Measurements from ENCODE around the gene LHFPL4. TPM values are rescaled to one million over a fixed set of nuclear protein-coding genes. Genes with fewer than 3 reads are reported as not detected.
"Not testable (repeated sequence)": the region's sequence is repeated elsewhere in the genome, so short reads cannot be mapped to it uniquely, and the experiment has no call there.

LHFPL4 gene
- not detected in 2 replicates for total RNA-seq (2014; rRNA removed)
- not detected for Bru-seq, nascent RNA
- BruChase-seq, experiment 1, labeled RNA remaining after a 6-hour chase = not detected
- BruChase-seq, experiment 2, labeled RNA remaining after a 2-hour chase = percentile 1 among the genes with signal in this experiment
- long read RNA-seq = 0 reads

DNA sequence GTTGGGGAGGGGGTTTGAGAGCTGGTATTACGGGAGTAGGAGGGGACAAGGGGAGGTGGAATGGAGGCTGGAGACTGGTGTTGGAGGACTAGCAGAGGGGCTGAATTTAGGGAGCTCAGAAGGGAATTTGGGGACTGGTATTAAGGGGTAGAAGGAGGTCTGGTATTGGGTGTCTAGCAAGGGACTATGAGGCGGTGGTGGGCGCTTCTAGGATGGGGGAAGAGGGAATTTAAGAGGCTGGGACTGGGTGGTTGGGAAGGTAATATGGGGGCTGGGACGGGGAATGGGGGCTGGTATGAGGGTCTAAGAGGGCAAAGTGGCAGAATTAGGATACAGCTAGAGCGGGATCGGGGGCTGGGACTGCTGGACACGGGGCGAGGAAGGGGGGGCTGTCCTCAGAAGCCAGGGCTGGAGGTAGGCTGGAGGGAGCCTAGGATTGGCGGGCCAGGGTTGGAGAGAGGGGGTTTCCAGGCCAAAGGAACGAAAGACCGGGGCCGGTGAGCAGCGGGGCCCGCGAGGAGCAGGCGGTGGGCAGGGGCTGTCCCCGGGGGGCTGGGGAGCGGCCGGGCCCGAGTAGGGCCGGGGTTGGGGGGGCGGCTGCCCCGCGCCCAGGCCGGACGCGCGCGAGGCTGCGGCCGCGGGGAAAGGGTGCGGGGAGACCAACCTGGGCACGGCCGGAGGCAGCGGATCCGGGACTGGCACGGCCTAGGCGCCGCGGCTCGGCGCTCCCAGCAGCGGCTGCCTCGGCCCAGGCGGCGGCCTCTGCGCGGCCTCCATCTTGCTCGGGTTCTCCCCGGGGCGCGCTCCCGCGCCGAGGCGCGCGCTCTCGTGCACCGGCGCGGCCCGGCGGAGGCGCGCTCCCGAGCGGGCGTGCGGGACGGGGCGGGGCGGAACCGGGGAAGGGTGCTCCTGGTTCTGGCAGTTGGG, at the start of gene LHFPL4:
Gene LHFPL4, minus strand, starts transcription at position 802 of the 927 bp plus-strand sequence. CDS start 1,143 bp downstream, outside the sequence.
- ChIA-PET POLR2A (ENCODE audit: unreplicated experiment) (no interaction called here), CTCF (no interaction called here)
- no peaks in the 10 kb centered on the region for H4K20me1 ChIP-seq (ENCODE audit: low read length)
- no peaks in the 10 kb centered on the region for H3K36me3 ChIP-seq (ENCODE audit: low read depth, low read length)
- no peak for DNase-seq
- no peak within 1 kb of the TSS for H2AFZ ChIP-seq (ENCODE audit: low read length)
- H3K4me3 ChIP-seq (ENCODE audit: low read length) = no peak within 1 kb of the TSS
- H3K4me2 ChIP-seq (ENCODE audit: low read length) = no peak within 1 kb of the TSS
- H3K79me2 ChIP-seq (ENCODE audit: low read length) = no peaks in the 10 kb centered on the region
- H3K9ac ChIP-seq (ENCODE audit: low read length) = no peak within 1 kb of the TSS
- no peaks in the 10 kb centered on the region for H3K9me2 ChIP-seq (replicated peaks; ENCODE audit: low read length)
- intact Hi-C loops (cut with micrococcal nuclease) = no loop called here
- no peaks in the 10 kb centered on the region for H3F3A ChIP-seq (ENCODE audit: low read length, unreplicated experiment)
- peaks cover 42% of the 10 kb centered on the region for H3K27me3 ChIP-seq (ENCODE audit: low read length)
- BruUV-seq (replicated peaks) = no TSS peak
- H3K9me3 ChIP-seq (ENCODE audit: low read length) = no peaks in the 10 kb centered on the region
- no peak for ATAC-seq
- TF ChIP-seq, protein P1, sequence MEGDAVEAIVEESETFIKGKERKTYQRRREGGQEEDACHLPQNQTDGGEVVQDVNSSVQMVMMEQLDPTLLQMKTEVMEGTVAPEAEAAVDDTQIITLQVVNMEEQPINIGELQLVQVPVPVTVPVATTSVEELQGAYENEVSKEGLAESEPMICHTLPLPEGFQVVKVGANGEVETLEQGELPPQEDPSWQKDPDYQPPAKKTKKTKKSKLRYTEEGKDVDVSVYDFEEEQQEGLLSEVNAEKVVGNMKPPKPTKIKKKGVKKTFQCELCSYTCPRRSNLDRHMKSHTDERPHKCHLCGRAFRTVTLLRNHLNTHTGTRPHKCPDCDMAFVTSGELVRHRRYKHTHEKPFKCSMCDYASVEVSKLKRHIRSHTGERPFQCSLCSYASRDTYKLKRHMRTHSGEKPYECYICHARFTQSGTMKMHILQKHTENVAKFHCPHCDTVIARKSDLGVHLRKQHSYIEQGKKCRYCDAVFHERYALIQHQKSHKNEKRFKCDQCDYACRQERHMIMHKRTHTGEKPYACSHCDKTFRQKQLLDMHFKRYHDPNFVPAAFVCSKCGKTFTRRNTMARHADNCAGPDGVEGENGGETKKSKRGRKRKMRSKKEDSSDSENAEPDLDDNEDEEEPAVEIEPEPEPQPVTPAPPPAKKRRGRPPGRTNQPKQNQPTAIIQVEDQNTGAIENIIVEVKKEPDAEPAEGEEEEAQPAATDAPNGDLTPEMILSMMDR (conservative IDR thresholded peaks at IDR 0.05; ENCODE audit: low read depth, low read length) = no peak
- TF ChIP-seq EZH2 (IDR thresholded peaks at IDR 0.05; ENCODE audit: low read length, unreplicated experiment) (no peak), EZH2phosphoT487 (IDR thresholded peaks at IDR 0.05; ENCODE audit: borderline replicate concordance, low read length) (no peak)
- no peaks in the 10 kb centered on the region for H3K4me1 ChIP-seq (ENCODE audit: insufficient read depth, low read length)
- no peak within 1 kb of the TSS for H3K27ac ChIP-seq (ENCODE audit: low read length)

DNA sequence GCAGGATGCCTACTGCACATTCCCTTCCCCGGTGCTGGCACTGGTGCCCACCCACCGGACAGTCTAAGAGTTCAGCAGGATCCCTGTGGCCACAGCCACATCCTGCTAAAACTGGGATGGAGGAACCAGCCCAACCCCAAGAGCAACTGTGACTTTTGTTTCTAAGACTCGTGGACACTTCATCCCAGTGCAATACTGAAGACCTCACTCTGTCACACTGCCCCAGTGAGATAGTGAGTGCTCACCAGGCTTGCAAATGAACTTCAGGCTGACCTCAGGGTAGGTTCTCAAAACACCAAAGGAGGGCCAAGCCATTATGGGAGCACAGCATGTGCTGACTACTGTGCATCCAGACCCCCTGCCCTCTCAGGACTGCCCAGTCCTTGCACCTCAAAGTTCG, 49.0 kb upstream of the LHFPL4 start:
- no peaks in the 10 kb centered on the region for H3K27me3 ChIP-seq (ENCODE audit: low read length)
- ATAC-seq (no peak), DNase-seq (no peak)
- H3K27ac ChIP-seq (ENCODE audit: low read length) = no peak overlapping the region
- no peaks in the 10 kb centered on the region for H3K4me1 ChIP-seq (ENCODE audit: insufficient read depth, low read length)
- H3K9me2 ChIP-seq (replicated peaks; ENCODE audit: low read length) = no peaks in the 10 kb centered on the region
- intact Hi-C loops (cut with micrococcal nuclease) = no loop called here
- no TSS peak for BruUV-seq (replicated peaks)
- no peak for TF ChIP-seq EZH2phosphoT487 (IDR thresholded peaks at IDR 0.05; ENCODE audit: borderline replicate concordance, low read length)
- TF ChIP-seq EZH2 (IDR thresholded peaks at IDR 0.05; ENCODE audit: low read length, unreplicated experiment) = no peak
- TF ChIP-seq, protein P1 (conservative IDR thresholded peaks at IDR 0.05; ENCODE audit: low read depth, low read length) = no peak
- H3K79me2 ChIP-seq (ENCODE audit: low read length) = no peaks in the 10 kb centered on the region
- no peaks in the 10 kb centered on the region for H3K36me3 ChIP-seq (ENCODE audit: low read depth, low read length)
- ChIA-PET CTCF (no interaction called here), POLR2A (ENCODE audit: unreplicated experiment) (no interaction called here)
- no peak overlapping the region for H3K9ac ChIP-seq (ENCODE audit: low read length)
- no peak overlapping the region for H3K4me3 ChIP-seq (ENCODE audit: low read length)
- H4K20me1 ChIP-seq (ENCODE audit: low read length) = no peaks in the 10 kb centered on the region
- no peaks in the 10 kb centered on the region for H3F3A ChIP-seq (ENCODE audit: low read length, unreplicated experiment)
- H3K9me3 ChIP-seq (ENCODE audit: low read length) = peaks cover 15% of the 10 kb centered on the region
- no peak overlapping the region for H3K4me2 ChIP-seq (ENCODE audit: low read length)
- H2AFZ ChIP-seq (ENCODE audit: low read length) = no peak overlapping the region

DNA sequence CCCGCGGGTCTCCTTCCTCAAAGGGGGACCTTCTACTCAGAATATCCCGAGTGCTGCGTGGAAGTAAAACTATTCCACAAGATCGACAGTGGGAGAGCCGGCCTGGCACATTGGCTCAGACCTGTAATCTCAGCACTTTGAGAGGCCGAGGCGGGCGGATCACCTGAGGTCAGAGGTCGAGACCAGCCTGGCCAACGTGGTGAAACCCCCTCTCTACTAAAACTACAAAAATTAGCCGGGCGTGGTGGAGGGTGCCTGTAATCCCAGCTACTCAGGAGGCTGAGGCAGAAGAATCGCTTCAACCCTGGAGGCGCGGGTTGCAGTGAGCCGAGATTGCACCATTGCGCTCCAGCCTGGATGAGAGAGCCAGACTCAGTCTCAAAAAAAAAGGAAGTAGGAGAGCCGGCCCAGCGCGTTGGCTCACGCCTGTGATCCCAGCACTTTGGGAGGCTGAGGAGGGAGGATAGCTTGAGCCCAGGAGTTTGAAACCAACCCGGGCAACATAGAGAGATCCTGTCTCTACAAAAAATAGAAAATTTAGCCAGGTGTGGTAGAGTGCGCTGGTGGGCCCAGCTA, 47.5 kb upstream of the LHFPL4 start:
- H3K27me3 ChIP-seq (ENCODE audit: low read length); DNase-seq; H3K27ac ChIP-seq (ENCODE audit: low read length); intact Hi-C loops (cut with micrococcal nuclease); CTCF ChIA-PET; H3K79me2 ChIP-seq (ENCODE audit: low read length); ATAC-seq; H3K9ac ChIP-seq (ENCODE audit: low read length); H3K4me1 ChIP-seq (ENCODE audit: insufficient read depth, low read length); H3K9me2 ChIP-seq (replicated peaks; ENCODE audit: low read length); BruUV-seq (replicated peaks); H4K20me1 ChIP-seq (ENCODE audit: low read length); POLR2A ChIA-PET (ENCODE audit: unreplicated experiment); H3F3A ChIP-seq (ENCODE audit: low read length, unreplicated experiment); H3K36me3 ChIP-seq (ENCODE audit: low read depth, low read length): not testable (repeated sequence)
- Histone ChIP-seq H3K4me3 (ENCODE audit: low read length) (peak overlapping the region; percentile 21; the same call in 1 of the 2 replicates), H3K9me3 (ENCODE audit: low read length) (peaks cover 15% of the 10 kb centered on the region), H3K4me2 (ENCODE audit: low read length) (peak overlapping the region; percentile 34; the same call in 1 of the 2 replicates), H2AFZ (ENCODE audit: low read length) (peak overlapping the region; percentile 61)

Data from PC-3 (cell line).